K562 (cell line): ENCODE results near the gene THAP4. TPM values are rescaled to one million over a fixed set of nuclear protein-coding genes. Genes with fewer than 3 reads are reported as not detected.

Source experiments
- ATAC-seq: fragments of 200-7000 bp; cut with Tn5 transposase; 3 replicates; pipeline ENCODE4 v1.9.1; 2020; ENCODE audit warnings: moderate library complexity
- BruUV-seq: library from RNA; stranded (reverse); fragments of 400-500 nt; replicated peaks from 2 replicates; lab custom pipeline; 2021; lab: Mats Ljungman, UMichigan
- CTCF ChIA-PET: fragments of 300-600 bp; formaldehyde crosslinking; extraction: SDS; loops from one replicate; lab custom pipeline; 2021; ENCODE audit warnings: low intra/inter-chr PET ratio; lab: Yijun Ruan, JAX
- POLR2A ChIA-PET: fragments of 300-600, 350-650 bp; sonication (Branson Sonifier 250); formaldehyde crosslinking; extraction: SDS; loops from one replicate; lab custom pipeline; 2021; ENCODE audit warnings: antibody characterized with exemption, inconsistent platforms; lab: Yijun Ruan, JAX
- DNase-seq, 4 experiments: peaks; one replicate each; pipeline versions ENCODE4 v3.0.0 to v3.0.0-alpha.2; 2011 to 2018; ENCODE audit warnings: low spot score in 3 of 4, mixed read lengths in 3 of 4; ENCODE audit errors: extremely low read depth in 1 of 4
- FAIRE-seq: peaks from 2 replicates; lab custom pipeline; 2011; peaks lifted over from hg19 to GRCh38; lab: Jason Lieb, UNC
- H2AFZ ChIP-seq: 2 replicates; pipeline ENCODE4 v1.6.0; 2011; ENCODE audit warnings: low read depth, low read length, control low read depth, inconsistent platforms
- H3K27ac ChIP-seq: fragments of 200-600 bp; 3 replicates; pipeline ENCODE4 v1.8.0; 2011; ENCODE audit warnings: low read depth, mild to moderate bottlenecking, control low read depth, inconsistent platforms, low read length, moderate library complexity, mixed read lengths; ENCODE audit errors: extremely low read depth
- H3K27me3 ChIP-seq, 2 experiments: fragments of 300-600 bp in 1 of 2; 2 replicates in 1 of 2; 3 replicates in 1 of 2; pipeline versions ENCODE4 v1.6.0 to v1.8.0; 2011; ENCODE audit warnings: inconsistent platforms in 2 of 2, low read length in 2 of 2, mild to moderate bottlenecking in 1 of 2, mixed read lengths in 1 of 2, moderate library complexity in 1 of 2; ENCODE audit not compliant: control insufficient read depth in 2 of 2, insufficient read depth in 2 of 2
- H3K36me3 ChIP-seq: fragments of 300-600 bp; 3 replicates; pipeline ENCODE4 v1.8.0; 2011; ENCODE audit warnings: mild to moderate bottlenecking, low read length, inconsistent platforms; ENCODE audit not compliant: control insufficient read depth, insufficient read depth
- H3K4me1 ChIP-seq, 2 experiments: fragments of 200-600 bp in 1 of 2; replicated peaks in 1 of 2; 2 replicates in 1 of 2; 3 replicates in 1 of 2; pipeline versions ENCODE4 v1.5.1 to v1.8.0; 2011; ENCODE audit warnings: inconsistent platforms in 2 of 2, low read length in 2 of 2, mild to moderate bottlenecking in 1 of 2, mixed read lengths in 1 of 2, moderate library complexity in 1 of 2; ENCODE audit not compliant: control insufficient read depth in 2 of 2, insufficient read depth in 2 of 2
- H3K4me2 ChIP-seq: 2 replicates; pipeline ENCODE4 v1.6.1; 2011; ENCODE audit warnings: low read length, control low read depth, inconsistent platforms, mixed read lengths; ENCODE audit not compliant: insufficient read depth
- H3K4me3 ChIP-seq: fragments of 200-600 bp; sonication (generic), shearing (Covaris generic); 2 replicates; pipeline ENCODE4 v1.5.1; 2016; ENCODE audit warnings: control low read depth, inconsistent platforms
- H3K79me2 ChIP-seq: fragments of 200-600 bp; 3 replicates; pipeline ENCODE4 v1.8.0; 2011; ENCODE audit warnings: low read length, inconsistent platforms; ENCODE audit not compliant: control insufficient read depth, insufficient read depth
- H3K9ac ChIP-seq, 2 experiments: 2 replicates each; pipeline versions ENCODE4 v1.6.0 to v1.6.1; 2011; ENCODE audit warnings: low read depth in 2 of 2, low read length in 2 of 2, control low read depth in 1 of 2, inconsistent platforms in 1 of 2, mild to moderate bottlenecking in 1 of 2, mixed read lengths in 1 of 2; ENCODE audit not compliant: insufficient read depth in 1 of 2
- H3K9me1 ChIP-seq: one replicate; pipeline ENCODE4 v1.6.0; 2011; ENCODE audit warnings: inconsistent platforms, mild to moderate bottlenecking, low read length, moderate library complexity; ENCODE audit not compliant: control insufficient read depth, insufficient read depth
- H3K9me3 ChIP-seq: replicated peaks from 2 replicates; pipeline ENCODE4 v1.5.1; 2011; ENCODE audit warnings: low read depth, low read length, inconsistent platforms; ENCODE audit not compliant: control insufficient read depth, insufficient read depth
- H4K20me1 ChIP-seq: replicated peaks from 2 replicates; pipeline ENCODE4 v1.6.1; 2011; ENCODE audit warnings: low read length, inconsistent platforms, mixed read lengths; ENCODE audit not compliant: control insufficient read depth, insufficient read depth
- ARID1B ChIP-seq: fragments of 450-650 bp; IDR thresholded peaks from 2 replicates; pipeline ENCODE4 v1.6.1; 2016; ENCODE audit warnings: antibody characterized with exemption, mild to moderate bottlenecking, inconsistent platforms
- EGR1 ChIP-seq: fragments of 450-650 bp; conservative IDR thresholded peaks from 2 replicates; pipeline ENCODE4 v1.6.1; 2017; ENCODE audit warnings: mild to moderate bottlenecking
- FOXK2 ChIP-seq, 2 experiments: fragments of 450-650 bp; IDR thresholded peaks in 1 of 2; conservative IDR thresholded peaks in 1 of 2; 2 replicates each; pipeline ENCODE4 v1.6.1; 2016; ENCODE audit warnings: low read depth in 2 of 2, mild to moderate bottlenecking in 1 of 2
- FOXM1 ChIP-seq, 2 experiments: fragments of 450-650 bp in 1 of 2; sonication (generic) in 1 of 2; formaldehyde crosslinking in 1 of 2; IDR thresholded peaks; 2 replicates each; pipeline versions ENCODE4 v1.6.1 to v1.9.0; 2017 to 2022; ENCODE audit warnings: low read depth in 2 of 2, mild to moderate bottlenecking in 2 of 2, missing genetic modification reagents in 1 of 2, moderate library complexity in 1 of 2
- IFI16 ChIP-seq: fragments of 250-450 bp; sonication (Bioruptor Pico); IDR thresholded peaks from 2 replicates; pipeline ENCODE4 v2.1.2; 2022; ENCODE audit warnings: mild to moderate bottlenecking, inconsistent platforms
- KDM5B ChIP-seq: fragments of 200-600 bp; sonication (generic); IDR thresholded peaks from 2 replicates; pipeline ENCODE4 v1.6.1; 2012; ENCODE audit warnings: low read depth, mild to moderate bottlenecking, moderate library complexity, low read length, control low read depth, inconsistent platforms; ENCODE audit not compliant: insufficient replicate concordance
- MCM2 ChIP-seq: fragments of 450-650 bp; IDR thresholded peaks from 2 replicates; pipeline ENCODE4 v1.6.1; 2017; ENCODE audit warnings: low read depth, mild to moderate bottlenecking
- SRSF3 ChIP-seq: fragments of 200-400 bp; formaldehyde crosslinking; IDR thresholded peaks from 2 replicates; pipeline ENCODE4 v1.6.1; 2016; ENCODE audit warnings: mild to moderate bottlenecking, low read length, moderate library complexity; ENCODE audit not compliant: insufficient read depth
- ZNF551 ChIP-seq: fragments of 250-450 bp; sonication (Bioruptor Pico); IDR thresholded peaks from 2 replicates; pipeline ENCODE4 v1.5.0; 2021; ENCODE audit warnings: mild to moderate bottlenecking, moderate library complexity
- WGBS: fragments of 100-300 bp; shearing (Covaris generic); methylation state at CpG from one replicate; pipeline ENCODE4 v1.1.6; 2016; ENCODE audit warnings: low coverage, mixed read lengths; ENCODE audit not compliant: insufficient coverage; ENCODE audit errors: missing lambda C conversion rate; 5-methylcytosine and 5-hydroxymethylcytosine counted together
- in situ Hi-C: fragments of 300-500 bp; cut with MboI; formaldehyde crosslinking; loops from 4 replicates; pipeline ENCODE4 v1.15.0; 2018; ENCODE audit warnings: inconsistent platforms, mixed read lengths
- intact Hi-C: fragments of 100-400 bp; cut with micrococcal nuclease; formaldehyde crosslinking; loops from 2 replicates; pipeline ENCODE4 v1.14.2; 2022
- polyA plus RNA-seq, 8 experiments: library from polyadenylated mRNA; depleted of rRNA in 4 of 8; stranded (reverse) in 5 of 8; unstranded in 3 of 8; fragments of >200 nt; fragmentation: Nextera tagmentation in 2 of 8; fragmentation: Illumina TruSeq in 1 of 8; extraction: Ambion mirVana in 2 of 8; extraction: Trizol in 1 of 8; gene quantifications; 2 replicates each; pipeline versions ENCODE4 v1.2.1 to v1.2.3, GENCODE V29; 2011 to 2014; ENCODE audit warnings: inconsistent platforms in 1 of 8, missing spikeins in 1 of 8
- total RNA-seq, 7 experiments: library from RNA; depleted of rRNA in 6 of 7; stranded (reverse); fragments of >200 nt in 6 of 7; fragmentation: Illumina TruSeq in 2 of 7; extraction: Trizol in 2 of 7; gene quantifications; 2 replicates each; pipeline versions ENCODE4 v1.2.1 to v1.2.3, GENCODE V29; 2011 to 2021; ENCODE audit warnings: low replicate concordance in 1 of 7
- TF ChIP-seq, protein P1 (sequence below), 2 experiments: IDR thresholded peaks; 2 replicates each; pipeline ENCODE4 v1.6.1; 2011; ENCODE audit warnings: borderline replicate concordance in 1 of 2, control low read depth in 1 of 2, low read depth in 1 of 2, low read length in 1 of 2, mild to moderate bottlenecking in 1 of 2, mixed read lengths in 1 of 2, moderate library complexity in 1 of 2; ENCODE audit not compliant: insufficient read depth in 1 of 2, insufficient read length in 1 of 2, poor library complexity in 1 of 2, severe bottlenecking in 1 of 2; ENCODE audit errors: extremely low read depth in 1 of 2
- TF ChIP-seq, protein P2 (sequence below): fragments of 450-650 bp; formaldehyde crosslinking; IDR thresholded peaks from 2 replicates; pipeline ENCODE4 v1.4.0; 2022; ENCODE audit warnings: mild to moderate bottlenecking, moderate library complexity

The THAP4 gene
- total and polyA plus RNA-seq, 9 of the 15 experiments (the other 6 are each of a cell fraction or from before 2014, with no cell fraction given) = 8.6 to 60.9 (median 43.9) TPM

DNA sequence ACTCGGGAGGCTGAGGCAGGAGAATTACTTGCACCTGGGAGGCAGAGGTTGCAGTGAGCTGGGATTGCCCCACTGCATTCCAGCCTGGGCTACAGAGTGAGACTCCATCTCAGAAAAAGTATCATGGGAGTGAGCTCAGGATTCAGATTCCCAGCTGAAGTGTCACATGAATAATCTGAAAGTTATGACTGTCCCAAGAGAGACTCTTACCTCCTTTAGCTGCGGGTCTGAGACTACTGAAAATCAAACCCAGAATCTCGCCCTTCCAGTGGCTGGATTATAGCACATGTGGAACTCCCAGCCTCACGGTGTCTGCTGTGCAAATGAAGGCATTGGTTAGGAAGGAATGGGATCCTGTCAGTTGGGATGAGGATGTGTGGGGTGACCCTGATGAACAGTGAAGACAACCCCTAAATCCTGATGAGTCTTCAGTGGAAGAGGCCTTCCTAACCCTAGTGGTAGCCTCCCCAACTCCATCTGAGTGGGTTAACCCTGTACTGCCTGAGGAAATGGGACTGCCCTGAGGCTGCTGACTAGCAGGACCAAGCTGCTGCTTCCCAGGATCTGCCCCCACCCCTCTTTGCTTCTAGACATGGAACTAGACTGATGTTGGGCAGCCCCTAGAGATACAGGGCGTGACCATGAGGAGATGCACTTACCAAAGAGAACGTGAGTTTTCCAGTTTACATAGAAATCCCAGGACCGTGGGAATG is 61.9 kb downstream of the THAP4 start:
- H3K4me3 ChIP-seq = no peak overlapping the region
- in situ Hi-C loops = no loop called here
- TF ChIP-seq EGR1 (no peak), KDM5B (no peak), FOXM1 (IDR thresholded peaks at IDR 0.05; ENCODE audit: low read depth) (no peak), FOXM1 (CRISPR knock-in tag; IDR thresholded peaks at IDR 0.05; ENCODE audit: low read depth) (no peak), IFI16 (CRISPR knock-in tag) (no peak), MCM2 (no peak), ZNF551 (CRISPR knock-in tag) (no peak), FOXK2 (conservative IDR thresholded peaks at IDR 0.05 in 1 of 2, IDR thresholded peaks at IDR 0.05 in 1 of 2; ENCODE audit: low read depth in 2 of 2) (no peak), ARID1B (no peak), SRSF3 (no peak)
- TF ChIP-seq, protein P1, sequence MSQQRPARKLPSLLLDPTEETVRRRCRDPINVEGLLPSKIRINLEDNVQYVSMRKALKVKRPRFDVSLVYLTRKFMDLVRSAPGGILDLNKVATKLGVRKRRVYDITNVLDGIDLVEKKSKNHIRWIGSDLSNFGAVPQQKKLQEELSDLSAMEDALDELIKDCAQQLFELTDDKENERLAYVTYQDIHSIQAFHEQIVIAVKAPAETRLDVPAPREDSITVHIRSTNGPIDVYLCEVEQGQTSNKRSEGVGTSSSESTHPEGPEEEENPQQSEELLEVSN (IDR thresholded peaks at IDR 0.05; ENCODE audit: borderline replicate concordance in 1 of 2, extremely low read depth in 1 of 2, insufficient read depth in 1 of 2, insufficient read length in 1 of 2, low read depth in 1 of 2, low read length in 1 of 2, poor library complexity in 1 of 2, severe bottlenecking in 1 of 2) = no peak
- TF ChIP-seq, protein P2, sequence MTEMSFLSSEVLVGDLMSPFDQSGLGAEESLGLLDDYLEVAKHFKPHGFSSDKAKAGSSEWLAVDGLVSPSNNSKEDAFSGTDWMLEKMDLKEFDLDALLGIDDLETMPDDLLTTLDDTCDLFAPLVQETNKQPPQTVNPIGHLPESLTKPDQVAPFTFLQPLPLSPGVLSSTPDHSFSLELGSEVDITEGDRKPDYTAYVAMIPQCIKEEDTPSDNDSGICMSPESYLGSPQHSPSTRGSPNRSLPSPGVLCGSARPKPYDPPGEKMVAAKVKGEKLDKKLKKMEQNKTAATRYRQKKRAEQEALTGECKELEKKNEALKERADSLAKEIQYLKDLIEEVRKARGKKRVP (CRISPR knock-in tag) = no peak
- ATAC-seq (no peak), FAIRE-seq (no peak), DNase-seq (no peak)
- H3K27me3 ChIP-seq = no peaks in the 10 kb centered on the region
- no TSS peak for BruUV-seq
- no peaks in the 10 kb centered on the region for H3K36me3 ChIP-seq
- no peaks in the 10 kb centered on the region for H3K79me2 ChIP-seq
- WGBS = 74% methylated on average over 5 of the region's 7 CpGs
- H3K9me1 ChIP-seq = no peaks in the 10 kb centered on the region
- CTCF ChIA-PET = no interaction called here
- no peak overlapping the region for H3K4me2 ChIP-seq
- POLR2A ChIA-PET = interaction anchor here (1.0 kb wide), 1 partner anchor 32 kb away, joined by 4 read pairs; no protein-coding TSS in a partner anchor
- H3K9me3 ChIP-seq = no peaks in the 10 kb centered on the region
- no peak overlapping the region for H3K9ac ChIP-seq
- no peaks in the 10 kb centered on the region for H4K20me1 ChIP-seq
- H3K4me1 ChIP-seq = peaks cover 0 to 7% of the 10 kb centered on the region in 2 experiments; a peak in 2 of 5 replicates
- no peak overlapping the region for H3K27ac ChIP-seq
- intact Hi-C loops = no loop called here
- no peak overlapping the region for H2AFZ ChIP-seq
